ENCODE results near the gene FCSK.

Gene FCSK

DNA sequence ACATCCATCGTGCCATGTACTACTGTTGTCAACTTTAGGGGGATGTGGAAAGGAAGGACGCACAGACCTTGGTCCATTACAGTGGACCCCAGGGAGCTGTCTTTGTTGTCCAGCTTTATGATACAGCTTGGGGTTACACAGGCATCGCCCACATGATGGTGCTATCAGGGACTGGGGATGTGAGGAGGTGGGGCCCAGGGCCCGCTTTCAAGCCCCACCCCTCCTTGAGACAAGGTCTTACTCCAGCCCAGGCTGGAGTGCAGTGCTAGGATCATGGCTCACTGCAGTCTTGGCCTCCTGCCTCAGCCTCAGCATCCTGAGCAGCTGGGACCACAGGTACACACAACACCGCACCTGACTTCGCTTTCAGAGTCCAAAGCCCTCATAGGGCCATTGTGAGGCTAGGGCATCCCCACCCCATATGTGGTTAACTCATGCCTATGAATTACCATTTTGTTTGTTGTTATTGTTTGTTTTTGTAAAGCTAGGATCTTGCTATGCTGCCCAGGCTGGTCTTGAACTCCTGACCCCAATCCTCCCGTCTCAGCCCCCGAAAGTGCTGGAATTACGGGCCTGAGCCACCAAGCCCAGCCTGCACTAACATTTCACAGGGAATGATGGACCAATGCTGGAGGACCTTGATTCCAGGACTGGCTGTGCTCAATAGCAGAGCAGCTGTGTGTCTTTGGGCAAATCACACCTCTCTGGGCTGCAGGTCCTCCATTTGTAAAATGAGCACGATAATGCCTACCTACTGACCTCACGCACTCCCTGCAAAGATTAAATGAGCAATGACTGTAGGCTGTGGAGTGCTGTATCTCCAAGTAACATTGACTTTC lies 32.7 kb upstream of the FCSK start:
- Histone ChIP-seq H3K27ac (ENCODE audit: extremely low read depth, low read depth, low read length) (no peak overlapping the region), H3K4me3 (ENCODE audit: low read depth, low read length) (no peak overlapping the region), H3K36me3 (ENCODE audit: control insufficient read depth in 2 of 2, insufficient read depth in 1 of 2, low read length in 2 of 2) (peaks cover 0 to 6% of the 10 kb centered on the region in 2 experiments; a peak in 1 of 3 replicates), H3K4me1 (ENCODE audit: control insufficient read depth, insufficient read depth, low read length) (peaks cover 3% of the 10 kb centered on the region; the same call in 1 of the 2 replicates), H3K9me3 (ENCODE audit: control insufficient read depth, insufficient read depth, low read depth, low read length) (no peaks in the 10 kb centered on the region)
- ChIA-PET POLR2A (interaction anchor here (1.1 kb wide), 1 partner anchor 11 kb away, joined by 3 read pairs; no protein-coding TSS in a partner anchor), CTCF (interaction anchor here (0.8 to 0.9 kb wide), 2 partner anchors 20 kb away, joined by 3 read pairs; no protein-coding TSS in a partner anchor)
- TF ChIP-seq, protein P1, sequence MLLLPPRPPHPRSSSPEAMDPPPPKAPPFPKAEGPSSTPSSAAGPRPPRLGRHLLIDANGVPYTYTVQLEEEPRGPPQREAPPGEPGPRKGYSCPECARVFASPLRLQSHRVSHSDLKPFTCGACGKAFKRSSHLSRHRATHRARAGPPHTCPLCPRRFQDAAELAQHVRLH (tag by site-specific recombination; IDR thresholded peaks at IDR 0.05) = no peak
- TF ChIP-seq ZNF23 (tag by site-specific recombination; IDR thresholded peaks at IDR 0.05; ENCODE audit: borderline replicate concordance) (no peak), WT1 (tag by site-specific recombination; IDR thresholded peaks at IDR 0.05) (no peak), ZNF654 (tag by site-specific recombination; IDR thresholded peaks at IDR 0.05; ENCODE audit: low read depth) (no peak), ZFHX2 (tag by site-specific recombination; conservative IDR thresholded peaks at IDR 0.05) (no peak), GLIS1 (tag by site-specific recombination; IDR thresholded peaks at IDR 0.05) (no peak), ZNF121 (tag by site-specific recombination; IDR thresholded peaks at IDR 0.05) (peak; percentile 98), ZNF664 (tag by site-specific recombination; IDR thresholded peaks at IDR 0.05) (0 out of 2 replicates have a peak, but pooled peaks have one; percentile 46), ZNF830 (tag by site-specific recombination; IDR thresholded peaks at IDR 0.05; ENCODE audit: low read depth) (no peak), ZNF140 (tag by site-specific recombination; IDR thresholded peaks at IDR 0.05) (no peak), ZNF112 (tag by site-specific recombination; IDR thresholded peaks at IDR 0.05) (no peak)
- TF ChIP-seq, protein P2, sequence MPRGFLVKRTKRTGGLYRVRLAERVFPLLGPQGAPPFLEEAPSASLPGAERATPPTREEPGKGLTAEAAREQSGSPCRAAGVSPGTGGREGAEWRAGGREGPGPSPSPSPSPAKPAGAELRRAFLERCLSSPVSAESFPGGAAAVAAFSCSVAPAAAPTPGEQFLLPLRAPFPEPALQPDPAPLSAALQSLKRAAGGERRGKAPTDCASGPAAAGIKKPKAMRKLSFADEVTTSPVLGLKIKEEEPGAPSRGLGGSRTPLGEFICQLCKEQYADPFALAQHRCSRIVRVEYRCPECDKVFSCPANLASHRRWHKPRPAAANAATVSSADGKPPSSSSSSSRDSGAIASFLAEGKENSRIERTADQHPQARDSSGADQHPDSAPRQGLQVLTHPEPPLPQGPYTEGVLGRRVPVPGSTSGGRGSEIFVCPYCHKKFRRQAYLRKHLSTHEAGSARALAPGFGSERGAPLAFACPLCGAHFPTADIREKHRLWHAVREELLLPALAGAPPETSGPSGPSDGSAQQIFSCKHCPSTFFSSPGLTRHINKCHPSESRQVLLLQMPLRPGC (tag by site-specific recombination; IDR thresholded peaks at IDR 0.05) = no peak
- TF ChIP-seq, protein P3, sequence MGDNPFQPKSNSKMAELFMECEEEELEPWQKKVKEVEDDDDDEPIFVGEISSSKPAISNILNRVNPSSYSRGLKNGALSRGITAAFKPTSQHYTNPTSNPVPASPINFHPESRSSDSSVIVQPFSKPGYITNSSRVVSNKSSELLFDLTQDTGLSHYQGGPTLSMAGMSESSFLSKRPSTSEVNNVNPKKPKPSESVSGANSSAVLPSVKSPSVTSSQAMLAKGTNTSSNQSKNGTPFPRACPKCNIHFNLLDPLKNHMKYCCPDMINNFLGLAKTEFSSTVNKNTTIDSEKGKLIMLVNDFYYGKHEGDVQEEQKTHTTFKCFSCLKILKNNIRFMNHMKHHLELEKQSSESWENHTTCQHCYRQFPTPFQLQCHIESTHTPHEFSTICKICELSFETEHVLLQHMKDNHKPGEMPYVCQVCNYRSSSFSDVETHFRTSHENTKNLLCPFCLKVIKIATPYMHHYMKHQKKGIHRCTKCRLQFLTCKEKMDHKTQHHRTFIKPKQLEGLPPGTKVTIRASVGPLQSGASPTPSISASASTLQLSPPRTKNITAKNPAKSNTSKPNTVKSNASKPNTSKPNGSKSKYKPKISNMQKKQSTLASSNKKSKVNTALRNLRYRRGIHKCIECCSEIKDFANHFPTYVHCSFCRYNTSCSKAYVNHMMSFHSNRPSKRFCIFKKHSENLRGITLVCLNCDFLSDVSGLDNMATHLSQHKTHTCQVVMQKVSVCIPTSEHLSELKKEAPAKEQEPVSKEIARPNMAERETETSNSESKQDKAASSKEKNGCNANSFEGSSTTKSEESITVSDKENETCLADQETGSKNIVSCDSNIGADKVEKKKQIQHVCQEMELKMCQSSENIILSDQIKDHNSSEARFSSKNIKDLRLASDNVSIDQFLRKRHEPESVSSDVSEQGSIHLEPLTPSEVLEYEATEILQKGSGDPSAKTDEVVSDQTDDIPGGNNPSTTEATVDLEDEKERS (tag by site-specific recombination; IDR thresholded peaks at IDR 0.05) = no peak
- TF ChIP-seq, protein P4, sequence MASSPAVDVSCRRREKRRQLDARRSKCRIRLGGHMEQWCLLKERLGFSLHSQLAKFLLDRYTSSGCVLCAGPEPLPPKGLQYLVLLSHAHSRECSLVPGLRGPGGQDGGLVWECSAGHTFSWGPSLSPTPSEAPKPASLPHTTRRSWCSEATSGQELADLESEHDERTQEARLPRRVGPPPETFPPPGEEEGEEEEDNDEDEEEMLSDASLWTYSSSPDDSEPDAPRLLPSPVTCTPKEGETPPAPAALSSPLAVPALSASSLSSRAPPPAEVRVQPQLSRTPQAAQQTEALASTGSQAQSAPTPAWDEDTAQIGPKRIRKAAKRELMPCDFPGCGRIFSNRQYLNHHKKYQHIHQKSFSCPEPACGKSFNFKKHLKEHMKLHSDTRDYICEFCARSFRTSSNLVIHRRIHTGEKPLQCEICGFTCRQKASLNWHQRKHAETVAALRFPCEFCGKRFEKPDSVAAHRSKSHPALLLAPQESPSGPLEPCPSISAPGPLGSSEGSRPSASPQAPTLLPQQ (tag by site-specific recombination; IDR thresholded peaks at IDR 0.05) = 0 out of 2 replicates have a peak, but pooled peaks have one; percentile 23
- TF ChIP-seq, protein P5, sequence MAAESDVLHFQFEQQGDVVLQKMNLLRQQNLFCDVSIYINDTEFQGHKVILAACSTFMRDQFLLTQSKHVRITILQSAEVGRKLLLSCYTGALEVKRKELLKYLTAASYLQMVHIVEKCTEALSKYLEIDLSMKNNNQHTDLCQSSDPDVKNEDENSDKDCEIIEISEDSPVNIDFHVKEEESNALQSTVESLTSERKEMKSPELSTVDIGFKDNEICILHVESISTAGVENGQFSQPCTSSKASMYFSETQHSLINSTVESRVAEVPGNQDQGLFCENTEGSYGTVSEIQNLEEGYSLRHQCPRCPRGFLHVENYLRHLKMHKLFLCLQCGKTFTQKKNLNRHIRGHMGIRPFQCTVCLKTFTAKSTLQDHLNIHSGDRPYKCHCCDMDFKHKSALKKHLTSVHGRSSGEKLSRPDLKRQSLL (tag by site-specific recombination; IDR thresholded peaks at IDR 0.05) = no peak
- TF ChIP-seq, protein P6, sequence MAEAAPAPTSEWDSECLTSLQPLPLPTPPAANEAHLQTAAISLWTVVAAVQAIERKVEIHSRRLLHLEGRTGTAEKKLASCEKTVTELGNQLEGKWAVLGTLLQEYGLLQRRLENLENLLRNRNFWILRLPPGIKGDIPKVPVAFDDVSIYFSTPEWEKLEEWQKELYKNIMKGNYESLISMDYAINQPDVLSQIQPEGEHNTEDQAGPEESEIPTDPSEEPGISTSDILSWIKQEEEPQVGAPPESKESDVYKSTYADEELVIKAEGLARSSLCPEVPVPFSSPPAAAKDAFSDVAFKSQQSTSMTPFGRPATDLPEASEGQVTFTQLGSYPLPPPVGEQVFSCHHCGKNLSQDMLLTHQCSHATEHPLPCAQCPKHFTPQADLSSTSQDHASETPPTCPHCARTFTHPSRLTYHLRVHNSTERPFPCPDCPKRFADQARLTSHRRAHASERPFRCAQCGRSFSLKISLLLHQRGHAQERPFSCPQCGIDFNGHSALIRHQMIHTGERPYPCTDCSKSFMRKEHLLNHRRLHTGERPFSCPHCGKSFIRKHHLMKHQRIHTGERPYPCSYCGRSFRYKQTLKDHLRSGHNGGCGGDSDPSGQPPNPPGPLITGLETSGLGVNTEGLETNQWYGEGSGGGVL (tag by site-specific recombination; IDR thresholded peaks at IDR 0.05) = no peak
- TF ChIP-seq, protein P7, sequence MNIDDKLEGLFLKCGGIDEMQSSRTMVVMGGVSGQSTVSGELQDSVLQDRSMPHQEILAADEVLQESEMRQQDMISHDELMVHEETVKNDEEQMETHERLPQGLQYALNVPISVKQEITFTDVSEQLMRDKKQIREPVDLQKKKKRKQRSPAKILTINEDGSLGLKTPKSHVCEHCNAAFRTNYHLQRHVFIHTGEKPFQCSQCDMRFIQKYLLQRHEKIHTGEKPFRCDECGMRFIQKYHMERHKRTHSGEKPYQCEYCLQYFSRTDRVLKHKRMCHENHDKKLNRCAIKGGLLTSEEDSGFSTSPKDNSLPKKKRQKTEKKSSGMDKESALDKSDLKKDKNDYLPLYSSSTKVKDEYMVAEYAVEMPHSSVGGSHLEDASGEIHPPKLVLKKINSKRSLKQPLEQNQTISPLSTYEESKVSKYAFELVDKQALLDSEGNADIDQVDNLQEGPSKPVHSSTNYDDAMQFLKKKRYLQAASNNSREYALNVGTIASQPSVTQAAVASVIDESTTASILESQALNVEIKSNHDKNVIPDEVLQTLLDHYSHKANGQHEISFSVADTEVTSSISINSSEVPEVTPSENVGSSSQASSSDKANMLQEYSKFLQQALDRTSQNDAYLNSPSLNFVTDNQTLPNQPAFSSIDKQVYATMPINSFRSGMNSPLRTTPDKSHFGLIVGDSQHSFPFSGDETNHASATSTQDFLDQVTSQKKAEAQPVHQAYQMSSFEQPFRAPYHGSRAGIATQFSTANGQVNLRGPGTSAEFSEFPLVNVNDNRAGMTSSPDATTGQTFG (tag by site-specific recombination; IDR thresholded peaks at IDR 0.05; ENCODE audit: borderline replicate concordance) = no peak
- TF ChIP-seq, protein P8, sequence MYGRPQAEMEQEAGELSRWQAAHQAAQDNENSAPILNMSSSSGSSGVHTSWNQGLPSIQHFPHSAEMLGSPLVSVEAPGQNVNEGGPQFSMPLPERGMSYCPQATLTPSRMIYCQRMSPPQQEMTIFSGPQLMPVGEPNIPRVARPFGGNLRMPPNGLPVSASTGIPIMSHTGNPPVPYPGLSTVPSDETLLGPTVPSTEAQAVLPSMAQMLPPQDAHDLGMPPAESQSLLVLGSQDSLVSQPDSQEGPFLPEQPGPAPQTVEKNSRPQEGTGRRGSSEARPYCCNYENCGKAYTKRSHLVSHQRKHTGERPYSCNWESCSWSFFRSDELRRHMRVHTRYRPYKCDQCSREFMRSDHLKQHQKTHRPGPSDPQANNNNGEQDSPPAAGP (tag by site-specific recombination; IDR thresholded peaks at IDR 0.05) = no peak
- TF ChIP-seq, protein P9, sequence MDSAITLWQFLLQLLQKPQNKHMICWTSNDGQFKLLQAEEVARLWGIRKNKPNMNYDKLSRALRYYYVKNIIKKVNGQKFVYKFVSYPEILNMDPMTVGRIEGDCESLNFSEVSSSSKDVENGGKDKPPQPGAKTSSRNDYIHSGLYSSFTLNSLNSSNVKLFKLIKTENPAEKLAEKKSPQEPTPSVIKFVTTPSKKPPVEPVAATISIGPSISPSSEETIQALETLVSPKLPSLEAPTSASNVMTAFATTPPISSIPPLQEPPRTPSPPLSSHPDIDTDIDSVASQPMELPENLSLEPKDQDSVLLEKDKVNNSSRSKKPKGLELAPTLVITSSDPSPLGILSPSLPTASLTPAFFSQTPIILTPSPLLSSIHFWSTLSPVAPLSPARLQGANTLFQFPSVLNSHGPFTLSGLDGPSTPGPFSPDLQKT (IDR thresholded peaks at IDR 0.05; ENCODE audit: borderline replicate concordance, low read depth, low read length) = no peak

Measured in HEK293 (cell line).